HG03558 (cell line): ENCODE measurements around the gene EGFR.

ENCODE experiments used
- ATAC-seq: cut with Tn5 transposase; IDR thresholded peaks from one replicate; pipeline ENCODE4 v1.9.1; 2021; ENCODE audit warnings: moderate number of reproducible peaks; ENCODE audit not compliant: unreplicated experiment; ENCODE audit errors: extremely low read depth

Gene EGFR

DNA sequence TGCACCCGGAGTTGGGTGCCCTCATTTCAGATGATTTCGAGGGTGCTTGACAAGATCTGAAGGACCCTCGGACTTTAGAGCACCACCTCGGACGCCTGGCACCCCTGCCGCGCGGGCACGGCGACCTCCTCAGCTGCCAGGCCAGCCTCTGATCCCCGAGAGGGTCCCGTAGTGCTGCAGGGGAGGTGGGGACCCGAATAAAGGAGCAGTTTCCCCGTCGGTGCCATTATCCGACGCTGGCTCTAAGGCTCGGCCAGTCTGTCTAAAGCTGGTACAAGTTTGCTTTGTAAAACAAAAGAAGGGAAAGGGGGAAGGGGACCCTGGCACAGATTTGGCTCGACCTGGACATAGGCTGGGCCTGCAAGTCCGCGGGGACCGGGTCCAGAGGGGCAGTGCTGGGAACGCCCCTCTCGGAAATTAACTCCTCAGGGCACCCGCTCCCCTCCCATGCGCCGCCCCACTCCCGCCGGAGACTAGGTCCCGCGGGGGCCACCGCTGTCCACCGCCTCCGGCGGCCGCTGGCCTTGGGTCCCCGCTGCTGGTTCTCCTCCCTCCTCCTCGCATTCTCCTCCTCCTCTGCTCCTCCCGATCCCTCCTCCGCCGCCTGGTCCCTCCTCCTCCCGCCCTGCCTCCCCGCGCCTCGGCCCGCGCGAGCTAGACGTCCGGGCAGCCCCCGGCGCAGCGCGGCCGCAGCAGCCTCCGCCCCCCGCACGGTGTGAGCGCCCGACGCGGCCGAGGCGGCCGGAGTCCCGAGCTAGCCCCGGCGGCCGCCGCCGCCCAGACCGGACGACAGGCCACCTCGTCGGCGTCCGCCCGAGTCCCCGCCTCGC is at the start of gene EGFR:
Gene EGFR, plus strand, starts transcription at position 657 of the 830 bp plus-strand sequence. CDS start 261 bp downstream, outside the sequence.
- ATAC-seq, result no peak

DNA sequence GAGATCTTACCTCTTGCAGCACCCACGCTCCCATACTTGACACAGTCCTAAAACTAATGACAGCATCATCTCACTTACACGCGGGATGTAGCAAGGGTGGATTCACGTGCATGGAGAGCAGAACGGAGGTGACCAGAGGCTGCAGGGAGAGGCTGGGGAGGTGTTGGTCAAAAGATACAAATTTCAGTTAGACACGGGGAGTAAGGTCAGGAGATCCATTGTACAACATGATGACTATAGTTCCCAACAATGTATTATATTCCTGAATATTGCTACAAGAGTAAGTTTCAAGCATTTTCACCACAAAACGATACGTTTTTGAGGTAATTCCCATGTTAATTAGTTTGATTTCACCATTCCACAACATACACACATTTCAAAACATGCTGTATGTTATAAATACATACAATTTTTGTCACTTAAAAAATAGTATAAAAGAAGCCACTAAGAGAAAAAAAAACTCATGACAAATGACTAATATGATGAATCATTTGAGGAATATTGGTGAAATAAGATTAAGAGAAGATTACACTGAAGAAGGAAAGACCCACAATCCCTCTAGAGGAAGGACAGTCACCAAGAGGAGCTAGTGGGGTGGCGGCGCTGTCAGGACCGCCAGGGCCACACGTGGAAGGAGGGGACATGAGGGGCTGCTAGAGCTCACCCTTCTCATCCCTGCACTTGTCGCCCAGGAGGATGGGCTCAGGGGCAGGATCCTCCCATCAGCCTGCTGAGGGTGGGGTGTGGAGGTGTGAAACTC is 49.4 kb upstream of the EGFR start:
- ATAC-seq, result no peak

DNA sequence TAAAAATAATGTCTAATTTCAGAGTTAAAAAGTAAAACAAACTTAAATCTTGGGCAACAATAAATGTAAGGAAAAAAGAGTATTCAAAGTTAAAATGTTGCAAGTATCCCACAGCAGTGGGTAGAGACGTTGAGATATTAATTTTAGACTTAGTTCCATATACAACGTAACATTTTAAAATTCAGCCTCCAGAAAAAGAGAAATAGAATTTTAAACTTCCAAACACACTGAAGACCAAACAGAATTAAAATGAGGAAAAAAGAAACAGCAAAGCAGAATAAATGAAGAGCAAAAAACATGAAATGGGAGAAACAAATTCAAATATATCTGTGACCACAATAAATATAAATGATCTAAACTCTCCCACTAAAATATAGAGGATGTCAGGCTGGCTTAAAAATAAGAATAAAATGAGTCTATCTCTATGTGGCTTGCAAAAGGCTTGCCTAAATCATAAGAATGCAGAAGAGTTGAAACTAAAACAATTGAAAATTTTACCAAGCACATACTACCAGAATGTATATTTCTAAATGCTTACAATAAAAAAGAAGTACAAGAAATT is 46.0 kb upstream of the EGFR start:
- ATAC-seq, result no peak

DNA sequence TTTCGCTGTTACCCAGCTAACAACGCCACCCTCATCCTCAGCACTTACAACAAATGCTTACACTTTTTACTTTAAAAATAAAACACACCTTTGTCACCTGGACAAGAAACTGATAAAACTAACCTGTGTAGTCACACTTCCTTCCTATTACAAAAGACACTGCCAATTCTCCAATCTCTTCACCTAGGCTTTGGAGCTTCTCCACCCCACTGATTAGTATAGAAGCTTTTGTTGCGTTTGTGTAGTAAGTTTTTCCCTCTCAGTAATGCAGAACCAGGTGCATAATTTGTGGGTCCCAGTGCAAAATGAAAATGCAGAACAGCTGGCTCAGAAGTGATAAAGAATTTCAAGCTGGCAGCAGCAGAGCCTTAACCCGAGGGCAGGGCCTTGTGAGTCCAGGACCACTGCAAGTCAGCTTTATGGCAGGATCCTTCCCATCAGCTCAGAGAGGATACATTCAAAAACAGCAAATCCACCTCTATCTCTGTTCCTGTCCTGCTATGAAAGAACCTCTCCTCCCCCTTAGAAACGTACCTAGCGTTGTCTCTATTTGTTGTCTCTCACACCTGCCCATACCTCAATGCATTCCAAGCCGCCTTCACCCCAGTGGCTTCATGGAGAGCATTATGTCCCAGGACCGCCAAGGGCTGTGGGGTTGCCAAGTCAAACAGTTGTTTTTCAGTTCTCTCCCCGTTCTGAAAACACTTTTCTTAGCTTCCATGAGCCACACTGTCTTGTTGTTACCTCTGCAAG is 40.3 kb upstream of the EGFR start:
- no peak for ATAC-seq

DNA sequence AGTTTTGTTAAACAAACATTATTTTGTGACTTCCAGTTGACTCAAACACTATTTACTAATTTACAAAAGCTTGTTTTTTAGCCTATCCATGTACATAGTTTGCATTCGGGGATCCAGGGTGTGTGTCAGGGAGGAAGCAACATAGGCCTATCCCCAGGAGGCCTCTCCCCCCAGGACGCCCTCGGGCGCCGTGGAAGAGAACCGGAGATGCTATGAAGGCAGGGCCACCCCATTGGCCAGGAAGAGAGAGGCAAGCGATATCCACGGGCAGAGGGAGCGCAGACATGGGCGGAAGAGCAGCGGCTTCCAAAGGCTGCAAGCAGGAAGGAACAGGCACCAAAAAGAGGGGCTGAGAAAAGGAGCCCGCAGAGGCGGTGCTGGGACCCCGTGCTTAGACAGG is 38.3 kb upstream of the EGFR start:
- no peak for ATAC-seq

DNA sequence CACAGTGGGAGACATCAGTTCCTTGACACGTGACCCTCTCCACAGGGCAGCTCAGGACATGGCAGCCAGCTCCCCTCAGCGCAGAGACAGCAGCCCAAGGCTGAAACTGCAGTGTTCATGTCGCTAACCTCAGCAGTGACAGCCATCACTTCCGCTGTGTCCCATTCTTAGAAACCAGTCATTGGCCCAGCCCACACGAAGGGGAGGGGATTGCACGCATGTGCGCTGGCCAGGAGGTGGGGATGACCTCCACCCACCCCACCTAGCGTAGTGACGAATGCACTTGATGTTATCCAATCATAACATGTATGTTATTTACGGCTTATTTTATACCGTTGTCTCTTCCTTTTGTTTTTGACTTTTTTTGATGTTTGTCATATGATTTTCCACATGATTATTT is 36.9 kb upstream of the EGFR start:
- ATAC-seq, result no peak

DNA sequence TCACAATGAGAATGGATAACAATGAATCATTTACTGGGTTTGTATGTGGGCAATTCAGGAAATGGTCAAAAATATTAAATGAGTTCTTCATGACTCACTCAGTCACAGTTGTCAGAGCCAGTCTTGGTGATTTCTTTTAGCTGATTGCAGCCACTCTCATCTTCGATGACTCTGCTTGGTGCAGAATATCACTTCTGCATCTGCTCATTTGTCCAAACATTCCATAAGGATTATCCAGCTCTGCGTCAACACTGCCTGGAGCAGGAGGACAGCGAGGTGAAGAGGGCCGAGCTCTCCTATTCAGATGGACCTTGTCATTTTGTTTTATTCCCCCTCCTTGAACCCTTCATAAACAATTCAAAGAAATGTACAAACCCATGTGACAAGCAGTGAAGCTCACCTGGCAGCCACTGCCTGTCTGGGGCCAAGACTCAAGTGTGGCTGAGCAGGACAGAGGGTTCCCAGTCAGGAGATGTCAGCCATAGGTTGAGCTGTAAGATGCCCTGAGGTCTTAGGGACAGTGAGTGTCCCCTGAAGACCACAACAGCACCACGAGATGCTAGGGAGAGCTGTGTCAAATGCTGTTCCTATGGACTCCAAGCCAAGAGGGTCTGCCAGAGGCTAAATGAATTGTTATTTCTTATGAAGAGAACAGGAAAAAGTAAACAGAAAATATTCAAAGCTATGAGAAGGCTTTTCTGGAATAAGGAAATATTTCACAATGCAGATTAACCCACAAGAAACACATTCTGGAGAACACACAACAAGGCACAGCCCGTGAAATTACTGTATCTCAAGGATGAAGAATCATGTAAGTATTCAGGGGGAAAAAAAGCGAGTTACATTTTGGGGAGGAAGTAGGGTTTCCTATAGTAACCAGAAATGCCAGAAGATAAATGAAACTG is 33.1 kb upstream of the EGFR start:
- no peak for ATAC-seq

DNA sequence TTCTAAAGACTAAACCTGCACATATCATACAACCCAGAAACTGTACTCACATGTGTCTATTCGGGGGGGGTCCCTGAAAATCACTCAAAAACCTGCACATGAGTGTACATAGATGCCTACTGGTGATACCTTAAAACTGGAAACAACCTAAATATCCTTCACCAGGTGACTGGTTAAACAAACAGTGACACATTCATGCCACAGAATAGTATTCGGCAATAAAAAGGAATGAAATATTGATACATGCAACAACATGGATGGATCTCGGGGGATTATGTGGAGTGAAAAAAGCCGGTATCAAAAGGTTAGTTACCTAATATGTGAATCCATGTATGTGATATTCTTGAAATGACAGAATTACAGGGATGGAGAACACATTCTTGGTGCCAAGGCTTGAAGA is 32.1 kb upstream of the EGFR start:
- ATAC-seq, result no peak

DNA sequence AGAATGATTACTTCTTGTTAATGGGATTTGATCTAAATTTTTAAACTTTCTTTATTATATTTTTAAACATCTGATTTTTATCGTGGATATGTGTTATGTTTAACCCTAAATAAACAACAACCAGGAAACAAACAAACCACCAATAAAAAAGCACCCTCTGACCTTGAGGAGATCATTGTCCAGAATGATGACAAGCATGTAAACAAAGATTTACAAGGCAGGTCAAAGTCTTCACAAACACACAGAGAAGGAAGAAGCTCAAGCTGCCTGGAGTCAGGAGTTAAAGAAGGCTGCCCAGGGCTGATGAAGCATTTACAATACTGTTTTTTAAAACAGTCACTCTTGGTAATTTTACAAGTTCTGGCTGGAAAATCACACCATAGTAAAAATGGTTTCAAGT is 31.0 kb upstream of the EGFR start:
- ATAC-seq, result no peak

DNA sequence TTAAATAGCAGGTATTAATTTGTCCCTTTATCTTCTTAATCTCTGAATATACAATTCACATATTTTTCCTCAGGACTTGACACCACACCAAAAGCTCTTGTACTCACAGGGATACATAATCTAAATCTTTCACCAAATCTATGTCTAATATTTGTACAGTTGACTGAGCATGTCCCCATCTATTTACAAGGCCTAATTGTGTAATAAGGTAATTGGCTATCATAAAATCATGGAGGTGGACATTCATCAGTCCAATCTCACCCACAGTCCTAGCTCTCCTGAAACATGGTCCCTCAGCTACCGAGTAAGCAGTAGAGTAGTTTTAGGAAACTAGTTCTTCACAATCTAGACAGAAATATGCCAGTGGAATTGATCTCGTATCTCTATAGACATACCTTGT is 30.3 kb upstream of the EGFR start:
- ATAC-seq, result no peak

DNA sequence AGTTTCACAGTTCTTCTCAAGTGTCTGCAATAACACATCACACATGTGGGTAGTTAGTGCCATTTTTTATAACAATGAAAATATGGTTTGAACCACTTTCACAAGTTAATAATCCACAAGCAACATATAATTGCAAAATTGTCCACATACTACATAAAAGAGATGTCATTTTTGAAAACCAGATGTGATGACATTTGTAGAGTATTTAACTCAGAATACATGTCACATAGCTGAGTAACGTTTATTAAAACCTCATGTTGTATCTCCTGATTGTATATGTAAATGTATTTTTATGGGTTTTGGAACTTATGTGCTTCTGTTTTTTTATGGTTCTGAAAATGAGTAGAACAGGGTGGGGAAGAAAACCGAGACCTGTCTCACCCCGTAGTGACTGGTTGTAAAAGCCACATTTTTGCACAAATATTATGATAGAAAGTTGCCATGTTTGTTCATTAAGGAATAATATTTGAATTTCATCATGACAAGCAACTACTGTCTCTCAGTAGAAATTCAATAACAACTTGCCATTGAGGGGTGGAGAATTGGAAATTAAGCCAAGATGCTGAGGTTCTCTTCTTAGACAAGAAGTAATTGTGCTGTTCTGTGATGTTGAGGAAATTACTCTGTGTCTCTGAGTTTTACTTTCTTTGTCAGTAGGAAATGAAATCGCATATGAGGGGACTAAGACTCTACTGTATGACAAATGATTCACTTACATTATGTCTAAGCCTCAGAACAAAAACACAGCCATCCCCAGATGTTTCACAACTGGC is 29.2 kb upstream of the EGFR start:
- ATAC-seq, result no peak

DNA sequence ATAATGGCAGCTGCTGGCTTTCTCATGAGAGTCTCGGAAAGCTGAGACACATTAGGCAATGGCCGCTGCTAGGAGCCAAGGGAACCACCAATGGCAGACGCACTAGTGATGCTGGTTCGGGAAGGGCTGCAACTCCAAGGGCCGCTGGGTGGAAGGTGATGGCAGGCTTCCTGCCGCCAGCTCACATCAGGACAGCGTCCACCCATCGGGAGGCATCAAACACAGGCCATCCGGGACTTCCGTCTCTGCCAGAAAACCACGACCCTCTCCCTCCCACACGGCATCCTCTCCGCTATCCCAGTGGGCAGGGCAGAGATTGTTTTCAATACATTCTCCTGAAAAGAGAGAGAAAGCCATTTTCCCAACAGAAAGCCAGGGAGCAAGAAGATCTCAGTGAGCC is 27.5 kb upstream of the EGFR start:
- no peak for ATAC-seq

DNA sequence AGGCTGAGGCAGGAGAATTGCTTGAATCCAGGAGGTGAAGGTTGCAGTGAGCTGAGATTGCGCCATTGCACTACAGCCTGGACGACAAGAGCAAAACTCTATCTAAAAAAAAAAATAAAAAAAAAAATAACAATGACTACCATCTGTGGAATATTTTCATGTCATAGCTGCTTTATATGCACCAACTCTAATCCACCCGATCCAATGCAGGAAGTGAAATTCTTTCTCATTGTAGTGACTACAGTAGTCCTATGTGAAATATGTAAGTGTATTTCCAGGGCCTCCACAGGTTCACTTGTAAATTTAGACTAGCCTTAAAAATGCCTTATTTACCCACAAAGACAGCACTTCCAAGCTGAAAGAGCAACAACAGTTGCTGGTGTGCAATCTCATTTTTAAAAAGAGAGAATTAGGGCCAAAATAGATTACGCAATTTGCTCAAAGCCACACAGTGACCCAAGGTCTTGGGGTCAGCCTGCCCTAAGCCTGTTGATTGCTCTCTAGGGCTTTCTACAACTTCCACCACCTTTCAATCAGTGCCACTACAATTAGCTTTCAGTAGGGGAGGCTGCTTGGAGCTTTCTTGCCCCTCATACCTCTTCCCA is 25.8 kb upstream of the EGFR start:
- no peak for ATAC-seq

DNA sequence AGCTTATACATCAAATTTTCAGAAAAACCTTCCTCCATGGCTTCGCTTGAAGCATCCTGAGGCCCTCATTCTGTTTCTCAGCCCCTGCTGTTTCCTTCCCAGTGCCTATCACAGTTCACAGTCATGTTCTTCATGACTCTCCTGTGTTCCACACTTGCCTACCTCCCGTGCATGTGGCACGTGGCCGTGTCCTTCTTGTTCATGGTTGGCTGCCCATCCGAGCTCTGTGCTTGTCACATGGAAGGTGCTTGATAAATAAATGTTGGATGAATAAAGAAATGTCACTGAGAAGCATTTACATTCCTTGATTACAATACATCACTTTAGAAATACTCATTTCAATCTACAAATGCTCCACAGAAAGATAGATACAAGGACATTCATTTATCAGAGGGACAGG is 23.7 kb upstream of the EGFR start:
- ATAC-seq, result no peak

DNA sequence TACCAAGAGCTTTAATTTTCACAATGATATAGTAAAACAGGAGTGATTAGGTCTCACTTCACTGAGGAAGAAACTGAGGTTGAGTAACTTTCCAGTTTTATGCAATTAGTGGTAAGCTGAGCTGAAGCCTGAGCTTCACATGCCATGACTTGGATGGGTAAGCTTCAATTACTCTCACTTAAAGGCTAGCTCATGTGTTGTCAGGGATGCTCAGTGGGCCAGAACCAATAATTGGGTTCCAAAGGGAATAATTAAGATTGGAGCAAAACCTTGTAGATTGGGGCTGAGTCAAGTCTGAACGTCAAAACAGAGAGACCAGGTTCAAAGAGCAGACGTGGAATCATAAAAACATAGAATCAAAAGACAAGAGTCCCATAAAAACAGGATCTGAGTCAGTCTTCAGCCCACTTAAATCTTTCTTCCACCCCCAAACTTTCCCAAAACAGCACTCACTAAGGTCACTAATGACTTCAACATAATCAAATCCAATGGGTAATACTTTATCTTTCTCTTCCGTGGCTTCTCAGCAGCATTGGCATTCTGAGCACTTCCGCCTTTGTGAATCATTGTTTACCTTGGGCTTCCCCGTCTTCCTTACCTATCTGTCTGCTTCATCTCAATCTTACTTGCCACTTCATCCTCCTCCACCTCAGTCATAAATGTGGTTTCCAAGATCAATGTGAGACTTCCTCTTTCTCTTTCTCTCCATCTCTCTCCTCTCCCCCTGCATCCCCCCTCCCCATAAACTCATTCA is 23.0 kb upstream of the EGFR start:
- ATAC-seq, result peak; percentile 76

DNA sequence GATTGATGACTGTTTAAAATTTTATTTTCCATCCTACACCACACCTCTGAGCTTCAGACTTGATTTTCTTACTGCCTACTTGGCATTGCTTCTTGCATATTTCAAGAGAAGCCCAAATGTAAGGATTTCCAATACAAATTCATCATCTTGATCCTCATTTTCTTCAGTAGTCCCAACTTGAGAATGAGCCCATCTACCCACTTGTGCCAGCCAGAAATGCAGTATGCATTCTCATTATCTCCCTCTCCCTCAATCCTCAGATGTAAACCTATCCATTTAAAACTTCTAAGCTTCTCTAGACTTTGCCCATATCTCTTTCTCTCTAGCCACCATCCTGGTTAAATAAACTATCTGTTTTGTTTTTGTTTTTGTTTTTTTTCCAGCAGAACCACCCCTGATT is 22.4 kb upstream of the EGFR start:
- no peak for ATAC-seq

DNA sequence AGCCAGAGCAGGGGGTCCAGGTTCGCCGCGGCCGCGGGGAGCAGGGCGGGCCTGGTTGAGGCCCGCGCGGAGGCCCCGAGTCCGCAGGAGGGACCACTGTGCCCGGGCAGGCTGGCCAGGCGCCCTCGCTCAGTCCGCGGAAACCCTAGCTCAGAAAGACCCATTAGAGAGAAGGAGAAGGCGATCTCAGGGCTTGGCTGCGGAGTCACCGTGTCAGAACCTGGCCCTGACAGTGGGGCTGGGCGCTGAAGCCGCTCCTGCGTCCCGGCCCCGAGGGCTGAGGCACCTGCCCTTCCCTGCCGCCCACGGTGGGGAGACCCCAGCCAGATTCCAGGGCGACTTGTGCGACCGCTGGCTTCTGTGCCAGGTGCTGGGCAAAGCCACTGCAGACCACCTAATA is 14.2 kb upstream of the EGFR start:
- no peak for ATAC-seq
